Right ventricle myocardium superior (tissue), 1 donor: ENCODE data around the gene UQCRC1. TPM values are rescaled to one million over a fixed set of nuclear protein-coding genes. Genes with fewer than 3 reads are reported as not detected.
A peak's percentile ranks its signal among the peaks of the same experiment; 100 is the strongest.

ENCODE experiments used
- ATAC-seq: fragments of 200-7000 bp; cut with Tn5 transposase; one replicate; pipeline ENCODE4 v1.9.1; 2020; ENCODE audit warnings: mild to moderate bottlenecking; ENCODE audit not compliant: poor library complexity
- DNase-seq: peaks from one replicate; pipeline ENCODE4 v3.0.0-alpha.2; 2020
- intact Hi-C: fragments of 100-400 bp; cut with DNase I; formaldehyde crosslinking; loops from one replicate; pipeline ENCODE4 v1.11.2; 2022
- total RNA-seq: library from RNA; stranded (reverse); fragmentation: NEBNext Ultra II Directional; extraction: Animal tissue kit (Norgen Biotek cat#: 25700); gene quantifications from one replicate; pipeline ENCODE4 v1.2.1, GENCODE V29; 2021
- donor health status: DM: no; HTN: yes; CAD: no; lungs with severe emphysema.

The UQCRC1 gene
- total RNA-seq, 1 donor from 2014 or later: 1,265 TPM

GRCh38 chr3:48607519-48607918 is 1.9 kb downstream of the UQCRC1 start:
- DNase-seq: no peak
- intact Hi-C loops: loop anchor here (5.0 kb wide), 1 partner anchor 45 kb away; the partner anchor contains the start of gene UCN2
- ATAC-seq: no peak

GRCh38 chr3:48601622-48601994 is 7.8 kb downstream of the UQCRC1 start:
- ATAC-seq: peak; percentile 51
- intact Hi-C loops: no loop called here

GRCh38 chr3:48600711-48601621 is 8.5 kb downstream of the UQCRC1 start:
- intact Hi-C loops: no loop called here
- ATAC-seq (no peak), DNase-seq (no peak)

More at GRCh38 chr3:48601622-48601994, 7.8 kb downstream of the UQCRC1 start:
- DNase-seq: peak; percentile 88

GRCh38 chr3:48599509-48600285 is 9.7 kb downstream of the UQCRC1 start:
- intact Hi-C loops: no loop called here
- ATAC-seq (no peak), DNase-seq (no peak)

- ATAC-seq: no peak
- intact Hi-C loops: no loop called here
- no peak for DNase-seq
These were observed 10.4 kb downstream of the UQCRC1 start for GRCh38 chr3:48599077-48599501.

GRCh38 chr3:48598323-48599076 is 10.9 kb downstream of the UQCRC1 start:
- ATAC-seq (peak; percentile 73), DNase-seq (peak; percentile 71)
- intact Hi-C loops: no loop called here

GRCh38 chr3:48597408-48597800 is 12.0 kb downstream of the UQCRC1 start:
- intact Hi-C loops: no loop called here
- DNase-seq (no peak), ATAC-seq (peak; percentile 9)

- intact Hi-C loops: no loop called here
- ATAC-seq (no peak), DNase-seq (no peak)
These were observed 12.6 kb downstream of the UQCRC1 start for GRCh38 chr3:48596676-48597407.

- no peak for ATAC-seq
- intact Hi-C loops: no loop called here
- no peak for DNase-seq
These were observed 13.3 kb downstream of the UQCRC1 start for GRCh38 chr3:48596157-48596556.

- intact Hi-C loops: no loop called here
- ATAC-seq (no peak), DNase-seq (peak; percentile 57)
These were observed 13.8 kb downstream of the UQCRC1 start for GRCh38 chr3:48595526-48596121.

- DNase-seq: no peak
These were observed 14.3 kb downstream of the UQCRC1 start, which contains the start of gene COL7A1 for GRCh38 chr3:48595075-48595525. TSS of gene COL7A1 (minus strand) at chr3:48595329. CDS start at chr3:48595159, 170 bp downstream.

GRCh38 chr3:48594417-48595049 is 14.9 kb downstream of the UQCRC1 start:
- no peak for DNase-seq
- intact Hi-C loops: no loop called here

More at GRCh38 chr3:48595075-48595525, 14.3 kb downstream of the UQCRC1 start, which contains the start of gene COL7A1:
- intact Hi-C loops: no loop called here
- no peak for ATAC-seq

GRCh38 chr3:48593337-48593736 is 16.1 kb downstream of the UQCRC1 start:
- ATAC-seq (no peak), DNase-seq (no peak)
- intact Hi-C loops: no loop called here

More at GRCh38 chr3:48594417-48595049, 14.9 kb downstream of the UQCRC1 start:
- ATAC-seq: no peak

GRCh38 chr3:48592519-48593087 is 16.8 kb downstream of the UQCRC1 start:
- DNase-seq: no peak
- intact Hi-C loops: no loop called here
- ATAC-seq: no peak

GRCh38 chr3:48591886-48592518 is 17.4 kb downstream of the UQCRC1 start:
- DNase-seq (no peak), ATAC-seq (no peak)
- intact Hi-C loops: no loop called here

- intact Hi-C loops: no loop called here
- ATAC-seq: no peak
- DNase-seq: no peak
These were observed 18.0 kb downstream of the UQCRC1 start for GRCh38 chr3:48591436-48591835.
